Myometrial cell (primary cell): Measurements from ENCODE around the gene MYH1. TPM values are rescaled to one million over a fixed set of nuclear protein-coding genes. Genes with fewer than 3 reads are reported as not detected.

Experiments
- total RNA-seq: library from RNA; depleted of rRNA; stranded (reverse); fragments of >200 nt; gene quantifications from 2 replicates; pipeline ENCODE4 v1.2.3, GENCODE V29; 2015

The MYH1 gene
- not detected in 2 replicates for total RNA-seq

GRCh38 chr17:10518271-10519037 lies at the start of gene MYH1:
Gene MYH1 (minus strand): TSS chr17:10518542. CDS start chr17:10516642, 1,900 bp downstream.

DNA sequence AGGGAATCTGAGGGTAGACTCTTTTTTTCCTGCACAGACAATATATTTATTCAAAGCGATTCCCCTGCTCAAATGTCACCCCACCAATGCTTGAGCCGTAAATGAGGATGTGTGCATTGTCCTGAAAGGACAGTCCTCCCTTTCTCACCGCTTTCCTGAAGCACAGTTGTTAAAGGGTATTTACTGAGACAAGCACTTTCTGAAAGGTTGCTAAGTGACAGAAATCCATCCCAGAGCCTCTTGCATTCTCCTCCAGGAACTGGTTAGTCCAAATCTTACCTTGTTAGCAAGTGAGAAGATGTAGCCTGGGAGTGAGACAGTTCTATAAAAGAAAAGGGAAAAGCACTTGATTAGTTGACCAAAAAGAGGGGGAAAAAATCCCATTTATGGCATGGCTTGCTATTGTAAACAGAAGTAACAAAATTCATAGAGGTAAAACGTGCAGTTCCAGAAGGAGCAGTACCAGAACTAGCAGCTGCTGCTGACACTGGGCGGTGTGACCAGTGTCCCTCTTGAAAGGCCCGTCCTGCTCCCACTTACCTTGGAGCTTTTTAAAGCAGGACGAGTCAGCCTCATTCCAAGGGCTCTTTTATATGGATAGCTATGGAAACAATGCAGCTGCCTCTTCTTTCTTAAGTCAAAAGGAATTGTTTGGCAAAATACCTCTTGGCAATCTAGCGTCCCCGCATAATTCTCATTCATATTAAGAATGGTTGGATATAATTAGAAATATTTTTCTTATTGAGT lies 30.9 kb upstream of the MYH1 start, which contains the start of gene MYH2:
Gene MYH2 (minus strand): TSS at position 563 of the 747 bp plus-strand sequence. CDS start 1,738 bp downstream, outside the sequence.

GRCh38 chr17:10469459-10469858 lies 48.9 kb downstream of the MYH1 start, which contains the start of gene MYH4:
Gene MYH4 (minus strand): TSS chr17:10469559. CDS start chr17:10466745, 2,814 bp downstream.

Other genes starting within 250 kb of the MYH1 start
- not detected in 2 replicates for gene MYH13, start 145.5 kb downstream of the MYH1 start, total RNA-seq
- gene MYH8, start 96.6 kb downstream of the MYH1 start, total RNA-seq, result not detected in 2 replicates
- gene MYH4, start 49.0 kb downstream of the MYH1 start, total RNA-seq, result not detected in 2 replicates
- under 0.01 TPM in 1 of 2 replicates, not detected in the other for gene MYH2, start 31.1 kb upstream of the MYH1 start, total RNA-seq
- under 0.01 TPM in 2 replicates for gene MYH3, start 138.8 kb upstream of the MYH1 start, total RNA-seq
- gene SCO1, start 179.0 kb upstream of the MYH1 start, total RNA-seq, result 26.5 and 30.7 TPM in 2 replicates
- 6.6 and 13.3 TPM in 2 replicates for gene ADPRM, start 179.1 kb upstream of the MYH1 start, total RNA-seq
- 2.9 and 4.6 TPM in 2 replicates for gene TMEM220, start 211.5 kb upstream of the MYH1 start, total RNA-seq